Ammon's horn (tissue), 1 donor: ENCODE data around the gene ACSL6.

Experiments used
- DNase-seq: peaks from one replicate; pipeline ENCODE4 v3.0.0-alpha.2; 2016; ENCODE audit warnings: low spot score

ACSL6 gene

GRCh38 chr5:132017316-132017715 lies 5.9 kb upstream of the ACSL6 start:
- DNase-seq = peak; percentile 1

- no peak for DNase-seq
These were observed 5.3 kb upstream of the ACSL6 start for GRCh38 chr5:132016721-132017250.

- no peak for DNase-seq
These were observed 2.3 kb upstream of the ACSL6 start for GRCh38 chr5:132013711-132014110.

GRCh38 chr5:132013006-132013689 lies 1.7 kb upstream of the ACSL6 start:
- no peak for DNase-seq

- no peak for DNase-seq
These were observed 1.0 kb upstream of the ACSL6 start for GRCh38 chr5:132012371-132013005.

GRCh38 chr5:132010989-132011621 lies 353 bp downstream of the ACSL6 start:
- no peak for DNase-seq

GRCh38 chr5:132010645-132010988 lies 841 bp downstream of the ACSL6 start:
- DNase-seq = no peak

GRCh38 chr5:132009706-132010405 lies 1.6 kb downstream of the ACSL6 start:
- no peak for DNase-seq

- no peak for DNase-seq
These were observed 2.3 kb downstream of the ACSL6 start for GRCh38 chr5:132008961-132009680.

- DNase-seq = no peak
These were observed 3.3 kb downstream of the ACSL6 start for GRCh38 chr5:132008163-132008473.

- DNase-seq = peak; percentile 94
These were observed 3.9 kb downstream of the ACSL6 start for GRCh38 chr5:132007399-132008162.

- DNase-seq = no peak
These were observed 4.9 kb downstream of the ACSL6 start for GRCh38 chr5:132006331-132007120.

- DNase-seq = no peak
These were observed 5.9 kb downstream of the ACSL6 start for GRCh38 chr5:132005591-132005990.

GRCh38 chr5:132003982-132004381 lies 7.5 kb downstream of the ACSL6 start:
- DNase-seq = peak; percentile 58

GRCh38 chr5:132003170-132003744 lies 8.2 kb downstream of the ACSL6 start:
- DNase-seq = peak; percentile 97

- DNase-seq = no peak
These were observed 8.7 kb downstream of the ACSL6 start for GRCh38 chr5:132002757-132003156.

- DNase-seq = no peak
These were observed 9.6 kb downstream of the ACSL6 start for GRCh38 chr5:132001647-132002561.

- DNase-seq = no peak
These were observed 10.6 kb downstream of the ACSL6 start for GRCh38 chr5:132000677-132001453.

- DNase-seq = no peak
These were observed 11.3 kb downstream of the ACSL6 start for GRCh38 chr5:132000241-132000490.
